AG04449 (cell line): ENCODE measurements around the gene TMEM51.

Experiments
- CTCF ChIA-PET: fragments of 350-600 bp; formaldehyde crosslinking; extraction: SDS; loops from one replicate; lab custom pipeline; 2021; ENCODE audit warnings: antibody characterized with exemption; lab: Yijun Ruan, JAX
- POLR2A ChIA-PET: fragments of 400-600, 350-600 bp; formaldehyde crosslinking; extraction: SDS; loops from one replicate; lab custom pipeline; 2020; ENCODE audit warnings: antibody characterized with exemption, inconsistent platforms; lab: Yijun Ruan, JAX
- DNase-seq: peaks from one replicate; pipeline ENCODE4 v3.0.0-alpha.2; 2010; ENCODE audit warnings: low read depth, low spot score
- H3K4me3 ChIP-seq: 2 replicates; pipeline ENCODE4 v1.5.1; 2011; ENCODE audit warnings: low read depth, mild to moderate bottlenecking, control low read depth, low read length
- CTCF ChIP-seq: IDR thresholded peaks from one replicate; pipeline ENCODE4 v1.5.1; 2011; ENCODE audit warnings: mild to moderate bottlenecking, moderate library complexity, low read length, control low read depth, inconsistent platforms; ENCODE audit not compliant: insufficient read depth; ENCODE audit errors: missing control alignments

Gene TMEM51

GRCh38 chr1:15245593-15246360 is 92.2 kb downstream of the TMEM51 start:
- POLR2A ChIA-PET: no interaction called here

GRCh38 chr1:15246960-15247614 is 93.5 kb downstream of the TMEM51 start, which contains the start of gene FHAD1:
FHAD1 (plus strand) TSS chr1:15247223; CDS start chr1:15251785, 4,562 bp downstream.
- no peak for DNase-seq
- H3K4me3 ChIP-seq: peak within 1 kb of the TSS; percentile 41
- ChIA-PET CTCF (interaction anchor here (0.8 to 2.2 kb wide), 2 partner anchors 95 to 238 kb away, joined by 3 to 14 read pairs; no protein-coding TSS in a partner anchor), POLR2A (interaction anchor here (0.7 kb wide), 1 partner anchor 1226 kb away, joined by 3 read pairs; no protein-coding TSS in a partner anchor)
- TF ChIP-seq CTCF: no peak

More at GRCh38 chr1:15245593-15246360, 92.2 kb downstream of the TMEM51 start:
- DNase-seq: no peak
- CTCF ChIA-PET: no interaction called here
- TF ChIP-seq CTCF: no peak
- no peak overlapping the region for H3K4me3 ChIP-seq

- CTCF ChIA-PET: interaction anchor here (2.2 kb wide), 1 partner anchor 96 kb away, joined by 14 read pairs; no protein-coding TSS in a partner anchor
- DNase-seq: no peak
- POLR2A ChIA-PET: no interaction called here
These were observed 94.7 kb downstream of the TMEM51 start for GRCh38 chr1:15248216-15248615.

GRCh38 chr1:15249081-15249480 is 95.5 kb downstream of the TMEM51 start:
- ChIA-PET CTCF (interaction anchor here (2.2 kb wide), 1 partner anchor 97 kb away, joined by 14 read pairs; no protein-coding TSS in a partner anchor), POLR2A (no interaction called here)
- no peak for TF ChIP-seq CTCF
- H3K4me3 ChIP-seq: no peak overlapping the region
- no peak for DNase-seq

More at GRCh38 chr1:15248216-15248615, 94.7 kb downstream of the TMEM51 start:
- TF ChIP-seq CTCF: no peak
- H3K4me3 ChIP-seq: no peak overlapping the region

DNA sequence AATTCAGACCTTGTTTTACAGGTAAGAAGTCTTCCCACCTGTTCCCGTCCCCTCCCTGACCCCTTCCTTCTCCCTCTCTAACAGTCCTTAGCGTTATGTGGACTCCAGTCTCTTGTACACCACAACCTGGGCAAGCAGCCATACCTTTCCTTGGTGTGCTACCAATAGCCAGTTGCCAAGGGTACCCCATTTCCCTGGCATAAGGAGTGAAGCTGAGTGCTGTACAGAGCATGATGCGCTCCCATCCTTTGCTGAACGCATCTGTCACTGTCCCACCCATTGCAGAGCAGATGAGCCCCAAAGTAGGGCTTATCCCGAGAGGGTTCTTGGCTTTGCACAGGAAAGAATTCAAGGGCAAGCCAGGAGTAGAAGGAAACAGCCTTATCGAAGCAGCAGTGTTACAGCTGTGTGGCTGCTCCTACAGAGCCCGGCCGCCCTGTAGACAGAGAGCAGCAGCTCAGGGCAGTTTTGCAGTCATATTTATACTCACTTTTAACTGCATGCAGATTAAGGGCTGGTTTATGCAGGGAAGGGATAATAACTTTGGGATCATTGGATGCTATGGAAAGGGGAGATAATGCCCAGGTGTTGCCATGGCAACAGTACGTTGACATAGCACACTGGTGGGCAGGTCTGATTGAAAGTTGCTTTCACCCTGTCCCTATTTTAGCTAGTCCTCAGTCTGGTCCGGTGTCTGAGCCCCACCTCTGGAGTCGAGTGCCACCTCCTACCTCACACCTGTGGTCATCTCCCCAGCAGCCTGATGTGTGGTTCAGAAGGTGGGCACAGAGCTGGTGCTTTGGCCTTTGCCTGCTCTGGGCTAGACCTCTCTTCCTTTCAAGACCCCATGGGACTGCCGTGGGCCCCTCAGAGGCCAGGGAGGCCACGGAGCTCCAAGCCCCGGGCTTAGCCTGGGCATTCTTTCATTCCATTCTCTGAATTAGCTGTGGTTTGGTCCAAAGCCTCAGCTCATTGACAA is 98.6 kb downstream of the TMEM51 start:
- no peak overlapping the region for H3K4me3 ChIP-seq
- DNase-seq: no peak
- ChIA-PET CTCF (no interaction called here), POLR2A (no interaction called here)
- TF ChIP-seq CTCF: no peak
